Liver (tissue), 9 donors: ENCODE measurements around the gene NTNG2. TPM values are rescaled to one million over a fixed set of nuclear protein-coding genes. Genes with fewer than 3 reads are reported as not detected.

Experiments used
- DNase-seq: peaks from one replicate; pipeline ENCODE4 v3.0.0-alpha.2; 2017; ENCODE audit warnings: low spot score
- H3K27ac ChIP-seq, 2 donors: one replicate each; pipeline ENCODE4 v1.7.0; 2013; ENCODE audit warnings: inconsistent platforms in 2 of 2, low read length in 2 of 2, control low read depth in 1 of 2, low read depth in 1 of 2, mild to moderate bottlenecking in 1 of 2
- H3K27me3 ChIP-seq, 4 donors: one replicate each; pipeline versions ENCODE4 v1.6.1 to v1.7.0; 2013; ENCODE audit warnings: low read length in 3 of 4, inconsistent platforms in 1 of 4, mild to moderate bottlenecking in 1 of 4, moderate library complexity in 1 of 4; ENCODE audit not compliant: control insufficient read depth in 4 of 4, insufficient read depth in 4 of 4
- H3K36me3 ChIP-seq, 4 donors: one replicate each; pipeline versions ENCODE4 v1.6.1 to v1.7.0; 2013; ENCODE audit warnings: low read length in 3 of 4, mild to moderate bottlenecking in 3 of 4, low read depth in 1 of 4, moderate library complexity in 1 of 4; ENCODE audit not compliant: control insufficient read depth in 4 of 4, insufficient read depth in 3 of 4
- H3K4me1 ChIP-seq, 4 donors: one replicate each; pipeline versions ENCODE4 v1.6.1 to v1.7.0; 2013; ENCODE audit warnings: low read length in 3 of 4, mild to moderate bottlenecking in 3 of 4, moderate library complexity in 1 of 4; ENCODE audit not compliant: control insufficient read depth in 4 of 4, insufficient read depth in 4 of 4
- H3K4me3 ChIP-seq, 3 donors: one replicate each; pipeline versions ENCODE4 v1.6.1 to v1.7.0; 2013; ENCODE audit warnings: low read length in 3 of 3, control low read depth in 1 of 3, low read depth in 1 of 3, mild to moderate bottlenecking in 1 of 3
- H3K9ac ChIP-seq, 2 donors: one replicate each; pipeline ENCODE4 v1.7.0; 2013; ENCODE audit warnings: low read length in 2 of 2, mild to moderate bottlenecking in 2 of 2, moderate library complexity in 2 of 2, control low read depth in 1 of 2, low read depth in 1 of 2
- H3K9me3 ChIP-seq, 4 donors: one replicate each; pipeline versions ENCODE4 v1.6.1 to v1.7.0; 2013; ENCODE audit warnings: low read length in 3 of 4; ENCODE audit not compliant: control insufficient read depth in 4 of 4
- EGR1 ChIP-seq, 2 donors: IDR thresholded peaks; 2 replicates each; pipeline ENCODE4 v1.6.1; 2016 to 2018; ENCODE audit warnings: antibody characterized with exemption in 2 of 2, low read depth in 2 of 2
- FOXA1 ChIP-seq: IDR thresholded peaks from 2 replicates; pipeline ENCODE4 v1.6.1; 2016; ENCODE audit warnings: antibody characterized with exemption
- FOXA2 ChIP-seq: IDR thresholded peaks from 2 replicates; pipeline ENCODE4 v1.6.1; 2016; ENCODE audit warnings: antibody characterized with exemption
- GABPA ChIP-seq, 2 donors: IDR thresholded peaks in 1 of 2; conservative IDR thresholded peaks in 1 of 2; 2 replicates each; pipeline ENCODE4 v1.6.1; 2016; ENCODE audit warnings: antibody characterized with exemption in 2 of 2, mild to moderate bottlenecking in 1 of 2, moderate library complexity in 1 of 2
- HNF4A ChIP-seq, 2 donors: conservative IDR thresholded peaks; 2 replicates each; pipeline ENCODE4 v1.6.1; 2016; ENCODE audit warnings: antibody characterized with exemption in 2 of 2, mild to moderate bottlenecking in 2 of 2
- HNF4G ChIP-seq: IDR thresholded peaks from 2 replicates; pipeline ENCODE4 v1.6.1; 2016; ENCODE audit warnings: antibody characterized with exemption
- JUND ChIP-seq, 2 donors: IDR thresholded peaks; 2 replicates each; pipeline ENCODE4 v1.6.1; 2016; ENCODE audit warnings: antibody characterized with exemption in 2 of 2
- RAD21 ChIP-seq, 2 donors: IDR thresholded peaks; 2 replicates each; pipeline ENCODE4 v1.6.1; 2016; ENCODE audit warnings: antibody characterized with exemption in 2 of 2, mild to moderate bottlenecking in 2 of 2
- RXRA ChIP-seq, 2 donors: IDR thresholded peaks; 2 replicates each; pipeline ENCODE4 v1.6.1; 2017 to 2018; ENCODE audit warnings: antibody characterized with exemption in 2 of 2, mild to moderate bottlenecking in 1 of 2
- SP1 ChIP-seq: IDR thresholded peaks from 2 replicates; pipeline ENCODE4 v1.6.1; 2018; ENCODE audit warnings: antibody characterized with exemption, mild to moderate bottlenecking
- TAF1 ChIP-seq: conservative IDR thresholded peaks from 2 replicates; pipeline ENCODE4 v1.6.1; 2016; ENCODE audit warnings: antibody characterized with exemption, mild to moderate bottlenecking
- YY1 ChIP-seq: IDR thresholded peaks from 2 replicates; pipeline ENCODE4 v1.6.1; 2016; ENCODE audit warnings: antibody characterized with exemption, mild to moderate bottlenecking
- WGBS: extraction: QIAGEN DNeasy Blood & Tissue Kit; methylation state at CpG from one replicate; pipeline ENCODE4 v1.1.7; 2013; 5-methylcytosine and 5-hydroxymethylcytosine counted together
- polyA plus RNA-seq, 2 donors: library from polyadenylated mRNA; stranded (reverse) in 1 of 2; unstranded in 1 of 2; fragments of 200-250 nt in 1 of 2; fragments of >200 nt in 1 of 2; fragmentation: Nextera tagmentation in 1 of 2; extraction: Ambion mirVana in 1 of 2; gene quantifications; one replicate each; pipeline versions ENCODE4 v1.2.1 to v1.2.3, GENCODE V29; 2013 to 2015
- total RNA-seq, 2 donors: library from RNA; depleted of rRNA; stranded (reverse); fragments of >200 nt; gene quantifications; one replicate each; pipeline ENCODE4 v1.2.3, GENCODE V29; 2014
- TF ChIP-seq, protein P1 (sequence below): IDR thresholded peaks from 2 replicates; pipeline ENCODE4 v1.6.1; 2016; ENCODE audit warnings: antibody characterized with exemption
- TF ChIP-seq, protein P2 (sequence below): fragments of 150-350 bp; IDR thresholded peaks from 2 replicates; pipeline ENCODE4 v1.5.1; 2017; ENCODE audit warnings: improper control_type of control experiment, low read depth, low read length; ENCODE audit not compliant: missing input control
- TF ChIP-seq, protein P3 (sequence below): IDR thresholded peaks from 2 replicates; pipeline ENCODE4 v1.6.1; 2016; ENCODE audit warnings: antibody characterized with exemption
- TF ChIP-seq, protein P4 (sequence below): IDR thresholded peaks from 2 replicates; pipeline ENCODE4 v1.6.1; 2016; ENCODE audit warnings: antibody characterized with exemption, mild to moderate bottlenecking
- TF ChIP-seq, protein P5 (sequence below): IDR thresholded peaks from 2 replicates; pipeline ENCODE4 v1.6.1; 2016; ENCODE audit warnings: antibody characterized with exemption
- donor health status: healthy.
- donor health status: healthy.
- donor health status: healthy.
- donor health status: healthy.
- donor health status: healthy.

The NTNG2 gene
- total and polyA plus RNA-seq, 4 donors = 0.12 to 0.42 (median 0.28) TPM; not detected in 1

DNA sequence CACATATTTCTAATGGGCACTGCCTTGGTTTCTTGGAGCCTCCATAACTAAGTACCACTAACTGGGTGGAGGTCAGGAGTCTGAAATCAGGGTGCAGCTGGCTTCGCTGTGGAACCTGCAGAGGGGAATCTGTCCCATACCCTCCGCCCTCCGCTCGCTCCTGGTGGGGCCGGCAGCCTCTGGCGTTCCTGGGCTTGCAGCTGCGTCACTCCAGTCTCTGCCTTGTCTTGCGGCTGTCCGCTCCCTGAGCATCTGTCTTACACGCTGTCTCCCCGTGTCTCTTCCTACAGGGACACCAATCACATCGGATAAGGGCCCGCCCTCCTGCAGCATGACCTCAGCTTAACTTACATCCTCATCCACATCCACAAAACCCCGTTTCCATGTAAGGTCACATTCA is 45.4 kb downstream of the NTNG2 start:
- H3K36me3 ChIP-seq = no peaks in the 10 kb centered on the region
- TF ChIP-seq, protein P1, sequence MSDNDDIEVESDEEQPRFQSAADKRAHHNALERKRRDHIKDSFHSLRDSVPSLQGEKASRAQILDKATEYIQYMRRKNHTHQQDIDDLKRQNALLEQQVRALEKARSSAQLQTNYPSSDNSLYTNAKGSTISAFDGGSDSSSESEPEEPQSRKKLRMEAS = no peak
- TF ChIP-seq, protein P2, sequence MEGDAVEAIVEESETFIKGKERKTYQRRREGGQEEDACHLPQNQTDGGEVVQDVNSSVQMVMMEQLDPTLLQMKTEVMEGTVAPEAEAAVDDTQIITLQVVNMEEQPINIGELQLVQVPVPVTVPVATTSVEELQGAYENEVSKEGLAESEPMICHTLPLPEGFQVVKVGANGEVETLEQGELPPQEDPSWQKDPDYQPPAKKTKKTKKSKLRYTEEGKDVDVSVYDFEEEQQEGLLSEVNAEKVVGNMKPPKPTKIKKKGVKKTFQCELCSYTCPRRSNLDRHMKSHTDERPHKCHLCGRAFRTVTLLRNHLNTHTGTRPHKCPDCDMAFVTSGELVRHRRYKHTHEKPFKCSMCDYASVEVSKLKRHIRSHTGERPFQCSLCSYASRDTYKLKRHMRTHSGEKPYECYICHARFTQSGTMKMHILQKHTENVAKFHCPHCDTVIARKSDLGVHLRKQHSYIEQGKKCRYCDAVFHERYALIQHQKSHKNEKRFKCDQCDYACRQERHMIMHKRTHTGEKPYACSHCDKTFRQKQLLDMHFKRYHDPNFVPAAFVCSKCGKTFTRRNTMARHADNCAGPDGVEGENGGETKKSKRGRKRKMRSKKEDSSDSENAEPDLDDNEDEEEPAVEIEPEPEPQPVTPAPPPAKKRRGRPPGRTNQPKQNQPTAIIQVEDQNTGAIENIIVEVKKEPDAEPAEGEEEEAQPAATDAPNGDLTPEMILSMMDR = no peak
- TF ChIP-seq FOXA2 (no peak), SP1 (no peak), HNF4A (conservative IDR thresholded peaks at IDR 0.05) (no peak), RAD21 (IDR thresholded peaks at IDR 0.05) (no peak), YY1 (no peak), TAF1 (no peak), RXRA (IDR thresholded peaks at IDR 0.05) (no peak), HNF4G (no peak), EGR1 (IDR thresholded peaks at IDR 0.05; ENCODE audit: low read depth in 2 of 2) (no peak), JUND (IDR thresholded peaks at IDR 0.05) (no peak), GABPA (IDR thresholded peaks at IDR 0.05 in 1 of 2, conservative IDR thresholded peaks at IDR 0.05 in 1 of 2) (no peak), FOXA1 (no peak)
- TF ChIP-seq, protein P3, sequence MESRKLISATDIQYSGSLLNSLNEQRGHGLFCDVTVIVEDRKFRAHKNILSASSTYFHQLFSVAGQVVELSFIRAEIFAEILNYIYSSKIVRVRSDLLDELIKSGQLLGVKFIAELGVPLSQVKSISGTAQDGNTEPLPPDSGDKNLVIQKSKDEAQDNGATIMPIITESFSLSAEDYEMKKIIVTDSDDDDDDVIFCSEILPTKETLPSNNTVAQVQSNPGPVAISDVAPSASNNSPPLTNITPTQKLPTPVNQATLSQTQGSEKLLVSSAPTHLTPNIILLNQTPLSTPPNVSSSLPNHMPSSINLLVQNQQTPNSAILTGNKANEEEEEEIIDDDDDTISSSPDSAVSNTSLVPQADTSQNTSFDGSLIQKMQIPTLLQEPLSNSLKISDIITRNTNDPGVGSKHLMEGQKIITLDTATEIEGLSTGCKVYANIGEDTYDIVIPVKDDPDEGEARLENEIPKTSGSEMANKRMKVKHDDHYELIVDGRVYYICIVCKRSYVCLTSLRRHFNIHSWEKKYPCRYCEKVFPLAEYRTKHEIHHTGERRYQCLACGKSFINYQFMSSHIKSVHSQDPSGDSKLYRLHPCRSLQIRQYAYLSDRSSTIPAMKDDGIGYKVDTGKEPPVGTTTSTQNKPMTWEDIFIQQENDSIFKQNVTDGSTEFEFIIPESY = no peak
- TF ChIP-seq, protein P4, sequence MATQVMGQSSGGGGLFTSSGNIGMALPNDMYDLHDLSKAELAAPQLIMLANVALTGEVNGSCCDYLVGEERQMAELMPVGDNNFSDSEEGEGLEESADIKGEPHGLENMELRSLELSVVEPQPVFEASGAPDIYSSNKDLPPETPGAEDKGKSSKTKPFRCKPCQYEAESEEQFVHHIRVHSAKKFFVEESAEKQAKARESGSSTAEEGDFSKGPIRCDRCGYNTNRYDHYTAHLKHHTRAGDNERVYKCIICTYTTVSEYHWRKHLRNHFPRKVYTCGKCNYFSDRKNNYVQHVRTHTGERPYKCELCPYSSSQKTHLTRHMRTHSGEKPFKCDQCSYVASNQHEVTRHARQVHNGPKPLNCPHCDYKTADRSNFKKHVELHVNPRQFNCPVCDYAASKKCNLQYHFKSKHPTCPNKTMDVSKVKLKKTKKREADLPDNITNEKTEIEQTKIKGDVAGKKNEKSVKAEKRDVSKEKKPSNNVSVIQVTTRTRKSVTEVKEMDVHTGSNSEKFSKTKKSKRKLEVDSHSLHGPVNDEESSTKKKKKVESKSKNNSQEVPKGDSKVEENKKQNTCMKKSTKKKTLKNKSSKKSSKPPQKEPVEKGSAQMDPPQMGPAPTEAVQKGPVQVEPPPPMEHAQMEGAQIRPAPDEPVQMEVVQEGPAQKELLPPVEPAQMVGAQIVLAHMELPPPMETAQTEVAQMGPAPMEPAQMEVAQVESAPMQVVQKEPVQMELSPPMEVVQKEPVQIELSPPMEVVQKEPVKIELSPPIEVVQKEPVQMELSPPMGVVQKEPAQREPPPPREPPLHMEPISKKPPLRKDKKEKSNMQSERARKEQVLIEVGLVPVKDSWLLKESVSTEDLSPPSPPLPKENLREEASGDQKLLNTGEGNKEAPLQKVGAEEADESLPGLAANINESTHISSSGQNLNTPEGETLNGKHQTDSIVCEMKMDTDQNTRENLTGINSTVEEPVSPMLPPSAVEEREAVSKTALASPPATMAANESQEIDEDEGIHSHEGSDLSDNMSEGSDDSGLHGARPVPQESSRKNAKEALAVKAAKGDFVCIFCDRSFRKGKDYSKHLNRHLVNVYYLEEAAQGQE = no peak
- TF ChIP-seq, protein P5, sequence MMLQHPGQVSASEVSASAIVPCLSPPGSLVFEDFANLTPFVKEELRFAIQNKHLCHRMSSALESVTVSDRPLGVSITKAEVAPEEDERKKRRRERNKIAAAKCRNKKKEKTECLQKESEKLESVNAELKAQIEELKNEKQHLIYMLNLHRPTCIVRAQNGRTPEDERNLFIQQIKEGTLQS = no peak
- no peak for DNase-seq
- no peak overlapping the region for H3K4me3 ChIP-seq
- WGBS = 80% methylated on average over 14 of the region's 14 CpGs
- peaks cover 0 to 6% (median 0%) of the 10 kb centered on the region in 4 donors for H3K9me3 ChIP-seq
- no peak overlapping the region for H3K9ac ChIP-seq
- peaks cover 2 to 5% (median 2%) of the 10 kb centered on the region in 4 donors for H3K27me3 ChIP-seq
- H3K4me1 ChIP-seq = no peaks in the 10 kb centered on the region
- H3K27ac ChIP-seq = no peak overlapping the region
